HL-60 (cell line): Measurements from ENCODE around the gene DDX27.

Experiments used
- DNase-seq, 2 experiments: peaks; one replicate each; pipeline ENCODE4 v3.0.0-alpha.2; 2010 to 2020; ENCODE audit warnings: low read depth in 1 of 2, low spot score in 1 of 2
- H3K27ac ChIP-seq: fragments of 250-450 bp; sonication (Bioruptor Pico); replicated peaks from 2 replicates; pipeline ENCODE4 v1.5.1; 2020; ENCODE audit warnings: mild to moderate bottlenecking, moderate library complexity
- H3K27me3 ChIP-seq: fragments of 250-450 bp; sonication (Bioruptor Pico); 2 replicates; pipeline ENCODE4 v1.5.1; 2021; ENCODE audit warnings: mild to moderate bottlenecking, moderate library complexity; ENCODE audit not compliant: insufficient read depth, poor library complexity, severe bottlenecking
- H3K4me3 ChIP-seq: replicated peaks from 2 replicates; pipeline ENCODE4 v1.5.1; 2011; ENCODE audit warnings: mild to moderate bottlenecking, control low read depth, low read length; ENCODE audit not compliant: insufficient read depth
- GABPA ChIP-seq: IDR thresholded peaks from 2 replicates; pipeline ENCODE4 v1.6.1; 2012; ENCODE audit warnings: low read depth
- POLR2AphosphoS5 ChIP-seq: IDR thresholded peaks from 2 replicates; pipeline ENCODE4 v1.6.1; 2012; ENCODE audit warnings: low read depth
- SPI1 ChIP-seq: IDR thresholded peaks from 2 replicates; pipeline ENCODE4 v1.6.1; 2012; ENCODE audit warnings: low read depth, mild to moderate bottlenecking, borderline replicate concordance
- TF ChIP-seq, protein P1 (sequence below): IDR thresholded peaks from one replicate; pipeline ENCODE4 v1.5.1; 2011; ENCODE audit warnings: low read length, control low read depth, inconsistent platforms; ENCODE audit not compliant: insufficient read depth
- TF ChIP-seq, protein P2 (sequence below): IDR thresholded peaks from 2 replicates; pipeline ENCODE4 v1.6.1; 2012; ENCODE audit warnings: low read depth; ENCODE audit not compliant: insufficient replicate concordance

DDX27 gene

DNA sequence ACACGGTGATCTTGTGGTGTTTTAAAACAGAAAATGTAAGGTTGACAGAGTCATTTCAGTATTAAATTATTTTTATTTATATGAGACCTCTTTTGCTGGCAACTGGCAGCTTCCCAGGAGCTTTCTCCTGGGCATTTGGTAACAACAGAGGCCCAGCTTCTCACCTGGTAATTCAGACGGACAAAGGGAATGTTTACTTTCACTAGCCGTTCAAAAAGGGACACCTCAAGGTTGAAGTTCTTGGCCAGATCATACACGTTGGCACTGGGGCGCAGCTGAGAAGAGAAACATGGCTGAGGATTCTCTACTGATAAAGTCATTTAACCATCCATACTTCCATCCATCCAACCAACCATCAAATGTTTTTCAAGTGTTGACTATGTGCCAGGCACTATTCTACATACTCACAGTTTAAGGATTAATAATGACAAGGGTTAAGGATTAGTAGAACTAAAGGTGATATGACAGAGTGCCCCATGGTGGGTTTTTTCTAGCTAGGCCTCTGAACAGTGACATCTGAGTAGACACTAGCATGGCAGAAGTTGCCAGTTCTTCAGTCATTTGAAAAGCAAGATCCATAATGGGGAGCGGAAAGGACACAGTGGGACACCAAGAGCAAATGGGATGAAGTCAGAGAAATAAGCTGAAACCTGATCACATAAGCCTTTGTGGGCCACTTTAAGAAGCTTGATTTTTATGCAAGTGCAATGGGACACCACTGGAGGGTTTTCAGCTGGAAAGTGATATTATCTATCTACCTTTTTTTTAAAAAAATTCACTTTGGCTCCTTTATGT is 33.5 kb downstream of the DDX27 start:
- DNase-seq = no peak
- H3K4me3 ChIP-seq = no peak overlapping the region
- no peak overlapping the region for H3K27ac ChIP-seq
- TF ChIP-seq, protein P1, sequence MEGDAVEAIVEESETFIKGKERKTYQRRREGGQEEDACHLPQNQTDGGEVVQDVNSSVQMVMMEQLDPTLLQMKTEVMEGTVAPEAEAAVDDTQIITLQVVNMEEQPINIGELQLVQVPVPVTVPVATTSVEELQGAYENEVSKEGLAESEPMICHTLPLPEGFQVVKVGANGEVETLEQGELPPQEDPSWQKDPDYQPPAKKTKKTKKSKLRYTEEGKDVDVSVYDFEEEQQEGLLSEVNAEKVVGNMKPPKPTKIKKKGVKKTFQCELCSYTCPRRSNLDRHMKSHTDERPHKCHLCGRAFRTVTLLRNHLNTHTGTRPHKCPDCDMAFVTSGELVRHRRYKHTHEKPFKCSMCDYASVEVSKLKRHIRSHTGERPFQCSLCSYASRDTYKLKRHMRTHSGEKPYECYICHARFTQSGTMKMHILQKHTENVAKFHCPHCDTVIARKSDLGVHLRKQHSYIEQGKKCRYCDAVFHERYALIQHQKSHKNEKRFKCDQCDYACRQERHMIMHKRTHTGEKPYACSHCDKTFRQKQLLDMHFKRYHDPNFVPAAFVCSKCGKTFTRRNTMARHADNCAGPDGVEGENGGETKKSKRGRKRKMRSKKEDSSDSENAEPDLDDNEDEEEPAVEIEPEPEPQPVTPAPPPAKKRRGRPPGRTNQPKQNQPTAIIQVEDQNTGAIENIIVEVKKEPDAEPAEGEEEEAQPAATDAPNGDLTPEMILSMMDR = no peak
- TF ChIP-seq GABPA (no peak), SPI1 (no peak), POLR2AphosphoS5 (no peak)
- TF ChIP-seq, protein P2, sequence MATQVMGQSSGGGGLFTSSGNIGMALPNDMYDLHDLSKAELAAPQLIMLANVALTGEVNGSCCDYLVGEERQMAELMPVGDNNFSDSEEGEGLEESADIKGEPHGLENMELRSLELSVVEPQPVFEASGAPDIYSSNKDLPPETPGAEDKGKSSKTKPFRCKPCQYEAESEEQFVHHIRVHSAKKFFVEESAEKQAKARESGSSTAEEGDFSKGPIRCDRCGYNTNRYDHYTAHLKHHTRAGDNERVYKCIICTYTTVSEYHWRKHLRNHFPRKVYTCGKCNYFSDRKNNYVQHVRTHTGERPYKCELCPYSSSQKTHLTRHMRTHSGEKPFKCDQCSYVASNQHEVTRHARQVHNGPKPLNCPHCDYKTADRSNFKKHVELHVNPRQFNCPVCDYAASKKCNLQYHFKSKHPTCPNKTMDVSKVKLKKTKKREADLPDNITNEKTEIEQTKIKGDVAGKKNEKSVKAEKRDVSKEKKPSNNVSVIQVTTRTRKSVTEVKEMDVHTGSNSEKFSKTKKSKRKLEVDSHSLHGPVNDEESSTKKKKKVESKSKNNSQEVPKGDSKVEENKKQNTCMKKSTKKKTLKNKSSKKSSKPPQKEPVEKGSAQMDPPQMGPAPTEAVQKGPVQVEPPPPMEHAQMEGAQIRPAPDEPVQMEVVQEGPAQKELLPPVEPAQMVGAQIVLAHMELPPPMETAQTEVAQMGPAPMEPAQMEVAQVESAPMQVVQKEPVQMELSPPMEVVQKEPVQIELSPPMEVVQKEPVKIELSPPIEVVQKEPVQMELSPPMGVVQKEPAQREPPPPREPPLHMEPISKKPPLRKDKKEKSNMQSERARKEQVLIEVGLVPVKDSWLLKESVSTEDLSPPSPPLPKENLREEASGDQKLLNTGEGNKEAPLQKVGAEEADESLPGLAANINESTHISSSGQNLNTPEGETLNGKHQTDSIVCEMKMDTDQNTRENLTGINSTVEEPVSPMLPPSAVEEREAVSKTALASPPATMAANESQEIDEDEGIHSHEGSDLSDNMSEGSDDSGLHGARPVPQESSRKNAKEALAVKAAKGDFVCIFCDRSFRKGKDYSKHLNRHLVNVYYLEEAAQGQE = no peak
- no peaks in the 10 kb centered on the region for H3K27me3 ChIP-seq

DNA sequence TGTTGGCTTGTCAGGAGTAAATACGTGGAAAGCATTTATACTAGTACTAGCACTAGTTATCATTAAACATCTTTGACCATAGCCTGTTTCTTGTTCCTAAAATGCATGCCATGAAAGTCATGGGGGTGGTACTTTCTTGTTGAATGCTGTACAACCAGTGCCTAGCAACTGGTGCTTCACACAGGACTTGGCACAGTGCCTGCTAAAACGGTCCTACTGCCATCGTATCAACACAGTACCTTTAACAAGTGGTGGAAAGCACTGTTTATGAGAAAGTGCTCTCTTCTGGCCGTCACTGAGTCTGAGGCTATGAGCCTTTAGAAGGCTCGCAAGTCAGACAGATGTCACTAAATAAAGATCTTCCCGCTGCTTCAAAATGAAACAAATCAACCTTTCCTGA is 37.0 kb downstream of the DDX27 start:
- no peak for DNase-seq
- no peak overlapping the region for H3K27ac ChIP-seq
- H3K27me3 ChIP-seq = no peaks in the 10 kb centered on the region
- H3K4me3 ChIP-seq = no peak overlapping the region
- no peak for TF ChIP-seq SPI1
- TF ChIP-seq, protein P1 = no peak
- TF ChIP-seq GABPA = no peak
- TF ChIP-seq, protein P2 = no peak
- TF ChIP-seq POLR2AphosphoS5 = no peak

DNA sequence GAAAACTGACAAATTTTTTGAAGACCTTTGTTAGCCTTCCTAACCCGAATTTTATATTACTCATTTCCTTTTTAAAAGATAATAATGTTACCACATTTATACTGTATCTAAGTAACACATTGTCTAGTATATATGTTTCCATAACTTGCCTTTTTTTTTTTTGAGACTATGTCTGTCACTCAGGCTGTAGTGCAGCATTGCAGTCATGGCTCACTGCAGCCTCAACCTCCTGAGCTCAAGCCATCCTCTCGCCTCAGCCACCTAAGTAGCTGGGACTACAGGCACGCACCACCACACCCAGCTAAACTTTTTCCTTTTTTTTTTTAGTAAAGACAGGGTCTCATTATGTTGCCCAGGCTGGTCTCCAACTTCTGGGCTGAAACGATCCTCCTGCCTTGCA is 40.1 kb downstream of the DDX27 start:
- DNase-seq = no peak
- Histone ChIP-seq H3K27ac (no peak overlapping the region), H3K4me3 (no peak overlapping the region), H3K27me3 (no peaks in the 10 kb centered on the region)
- TF ChIP-seq, protein P2 = no peak
- TF ChIP-seq POLR2AphosphoS5 = no peak
- TF ChIP-seq, protein P1 = no peak
